HG03103 (cell line): ENCODE measurements around the gene GNAT1.

Experiments used
- ATAC-seq: cut with Tn5 transposase; IDR thresholded peaks from one replicate; pipeline ENCODE4 v1.9.1; 2021; ENCODE audit warnings: low read depth; ENCODE audit not compliant: unreplicated experiment

The GNAT1 gene

DNA sequence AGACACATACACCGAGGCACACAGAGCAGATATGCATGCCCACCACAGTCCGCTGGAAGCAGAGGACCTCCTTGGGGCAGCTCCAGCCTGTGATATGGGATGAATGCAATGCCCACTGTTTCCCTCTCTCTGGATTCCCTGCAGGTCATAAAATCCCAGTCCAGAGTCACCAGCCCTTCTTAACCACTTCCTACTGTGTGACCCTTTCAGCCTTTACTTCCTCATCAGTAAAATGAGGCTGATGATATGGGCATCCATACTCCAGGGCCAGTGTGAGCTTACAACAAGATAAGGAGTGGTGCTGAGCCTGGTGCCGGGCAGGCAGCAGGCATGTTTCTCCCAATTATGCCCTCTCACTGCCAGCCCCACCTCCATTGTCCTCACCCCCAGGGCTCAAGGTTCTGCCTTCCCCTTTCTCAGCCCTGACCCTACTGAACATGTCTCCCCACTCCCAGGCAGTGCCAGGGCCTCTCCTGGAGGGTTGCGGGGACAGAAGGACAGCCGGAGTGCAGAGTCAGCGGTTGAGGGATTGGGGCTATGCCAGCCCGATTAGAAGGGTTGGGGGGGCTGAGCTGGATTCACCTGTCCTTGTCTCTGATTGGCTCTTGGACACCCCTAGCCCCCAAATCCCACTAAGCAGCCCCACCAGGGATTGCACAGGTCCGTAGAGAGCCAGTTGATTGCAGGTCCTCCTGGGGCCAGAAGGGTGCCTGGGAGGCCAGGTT, at the start of gene GNAT1:
TSS of gene GNAT1 (plus strand) at position 675 of the 725 bp plus-strand sequence. CDS start 116 bp downstream, outside the sequence.
- ATAC-seq = no peak

- no peak for ATAC-seq
These were observed 45.0 kb upstream of the GNAT1 start for GRCh38 chr3:50146316-50146901.

GRCh38 chr3:50147016-50147415, 44.4 kb upstream of the GNAT1 start:
- no peak for ATAC-seq

DNA sequence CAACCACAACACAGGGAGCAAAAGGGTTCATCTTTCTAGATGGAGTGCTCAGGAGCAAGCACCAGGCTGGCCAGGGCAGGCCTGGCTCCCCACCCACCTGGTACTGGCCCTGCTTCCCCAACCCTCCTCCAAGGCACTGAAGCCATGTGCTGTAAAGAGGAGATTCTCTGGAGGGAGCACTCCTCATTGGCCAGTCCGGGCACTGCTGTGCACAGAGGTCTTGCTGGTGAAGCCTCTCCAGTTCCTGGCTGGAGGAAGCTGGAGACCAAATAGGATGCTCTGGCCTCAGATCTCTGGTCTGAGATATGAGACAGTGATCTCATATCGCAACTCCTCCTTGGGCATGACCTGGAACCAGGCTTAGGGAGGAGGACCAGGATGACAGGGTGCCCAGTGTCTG, 44.0 kb upstream of the GNAT1 start:
- no peak for ATAC-seq

- ATAC-seq = no peak
These were observed 43.5 kb upstream of the GNAT1 start for GRCh38 chr3:50147861-50148260.

DNA sequence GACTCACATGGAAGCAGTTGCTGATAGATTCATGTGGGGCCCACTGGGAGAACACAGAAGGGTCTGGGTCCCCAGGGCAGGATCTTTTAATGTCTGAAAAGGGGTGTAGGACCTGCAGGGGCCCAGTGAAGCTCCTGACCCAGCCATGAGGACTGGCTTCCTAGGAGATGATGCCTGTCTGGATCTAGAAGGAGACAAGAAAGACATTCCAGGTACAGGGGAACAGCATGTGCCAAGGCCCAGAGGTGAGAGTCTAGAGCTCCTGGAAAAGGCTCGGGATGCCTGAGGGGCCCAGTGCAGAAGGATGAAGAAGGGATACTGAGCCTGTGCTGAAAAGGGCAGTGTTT, 41.0 kb upstream of the GNAT1 start:
- ATAC-seq = no peak

- no peak for ATAC-seq
These were observed 40.3 kb upstream of the GNAT1 start for GRCh38 chr3:50150863-50151686.

DNA sequence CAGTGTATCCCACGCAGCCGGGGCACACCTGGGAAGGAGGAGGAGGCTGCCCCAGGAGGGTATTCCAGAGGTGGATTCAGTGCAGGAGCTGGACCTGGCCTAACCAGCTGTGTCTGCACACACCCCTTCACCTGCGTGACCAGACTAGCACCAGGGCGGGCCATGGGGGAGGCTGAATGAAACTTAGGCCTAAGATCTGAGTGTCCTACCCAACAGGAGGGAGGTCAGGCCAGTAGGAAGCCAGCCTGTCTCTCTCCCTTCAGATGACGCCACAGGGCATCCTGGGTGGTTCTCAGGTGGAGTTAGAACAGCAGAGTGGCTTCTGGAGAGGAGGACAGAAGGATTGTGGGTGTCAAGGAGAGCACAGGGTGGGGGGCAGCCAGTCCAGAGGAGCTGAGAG, 39.7 kb upstream of the GNAT1 start:
- ATAC-seq = no peak

GRCh38 chr3:50153782-50154475, 37.5 kb upstream of the GNAT1 start:
- ATAC-seq = no peak

- ATAC-seq = peak; percentile 26
These were observed 37.0 kb upstream of the GNAT1 start for GRCh38 chr3:50154476-50154839.

DNA sequence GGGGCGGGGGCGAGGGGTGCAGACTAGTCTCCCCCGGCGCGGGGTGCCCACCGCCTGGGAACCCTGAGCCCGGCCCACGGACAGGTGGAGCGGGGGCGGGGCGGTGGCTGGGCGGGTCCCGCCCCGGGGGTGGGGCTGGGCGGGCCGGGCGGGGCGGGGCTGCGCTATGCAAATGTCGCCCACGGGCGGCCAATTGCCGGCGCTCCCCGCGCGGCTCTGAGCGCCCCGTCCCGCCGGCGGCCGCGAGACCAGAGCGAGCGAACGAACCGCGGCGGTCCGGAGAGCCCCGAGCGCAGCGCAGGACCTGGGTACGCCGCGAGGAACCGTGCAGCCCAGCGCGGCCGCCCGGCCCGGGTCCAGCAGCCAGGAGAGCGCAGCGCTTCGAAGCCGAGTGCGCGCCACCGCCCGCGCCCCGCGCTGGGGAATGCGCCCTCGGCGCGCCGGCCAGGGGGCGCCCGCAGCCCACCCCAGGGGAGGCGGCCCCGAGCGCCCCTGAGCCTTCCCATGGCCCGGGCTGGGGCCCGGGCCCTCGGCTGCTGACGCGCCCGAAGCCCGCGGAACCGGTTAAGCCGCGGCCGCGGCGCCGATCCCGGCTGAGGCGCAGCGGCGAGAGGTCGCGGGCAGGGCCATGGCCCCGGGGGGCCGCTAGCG, 36.4 kb upstream of the GNAT1 start, which contains the start of gene SEMA3F:
TSS of gene SEMA3F (plus strand) at position 485 of the 651 bp plus-strand sequence. CDS start 4,299 bp downstream, outside the sequence.
- ATAC-seq = peak; percentile 67

GRCh38 chr3:50155491-50155878, 35.9 kb upstream of the GNAT1 start:
- no peak for ATAC-seq

GRCh38 chr3:50155891-50156290, 35.5 kb upstream of the GNAT1 start:
- no peak for ATAC-seq

- no peak for ATAC-seq
These were observed 34.6 kb upstream of the GNAT1 start for GRCh38 chr3:50156549-50157493.

DNA sequence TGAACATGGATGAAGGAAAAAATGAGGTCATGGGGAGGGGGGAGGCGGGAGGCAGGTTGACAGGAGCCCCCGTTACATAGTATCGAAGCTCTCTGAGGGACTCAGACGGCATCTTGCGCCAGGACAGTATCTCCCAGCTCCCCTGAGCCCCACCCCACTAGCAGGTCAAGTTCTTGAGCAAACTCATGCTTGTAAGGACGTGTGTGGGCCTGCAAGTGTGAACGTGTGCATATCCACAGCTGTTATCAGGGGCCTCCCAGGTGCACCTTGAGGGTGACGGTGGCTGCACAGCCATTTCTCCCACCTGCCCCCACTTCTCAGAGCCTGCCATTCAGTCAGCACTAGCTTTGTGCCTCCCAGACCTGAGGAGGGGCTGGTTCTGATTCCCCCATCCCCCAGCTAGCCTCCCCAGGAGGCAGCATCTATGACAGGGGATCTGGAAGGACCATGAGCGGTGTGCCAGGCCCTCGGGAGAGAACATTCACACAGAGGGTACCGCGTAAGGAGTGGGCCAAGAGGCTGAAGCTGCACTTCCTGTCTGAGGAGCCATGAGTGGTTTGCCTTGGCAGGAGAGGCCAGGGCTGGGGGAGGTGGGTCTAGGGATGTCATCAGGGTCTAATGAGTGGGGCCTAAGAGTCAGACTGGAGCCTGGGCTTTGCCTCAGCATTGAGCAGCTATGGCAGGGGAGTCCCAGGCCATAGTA, 33.4 kb upstream of the GNAT1 start:
- ATAC-seq = no peak

GRCh38 chr3:50158530-50159146, 32.8 kb upstream of the GNAT1 start:
- ATAC-seq = no peak

DNA sequence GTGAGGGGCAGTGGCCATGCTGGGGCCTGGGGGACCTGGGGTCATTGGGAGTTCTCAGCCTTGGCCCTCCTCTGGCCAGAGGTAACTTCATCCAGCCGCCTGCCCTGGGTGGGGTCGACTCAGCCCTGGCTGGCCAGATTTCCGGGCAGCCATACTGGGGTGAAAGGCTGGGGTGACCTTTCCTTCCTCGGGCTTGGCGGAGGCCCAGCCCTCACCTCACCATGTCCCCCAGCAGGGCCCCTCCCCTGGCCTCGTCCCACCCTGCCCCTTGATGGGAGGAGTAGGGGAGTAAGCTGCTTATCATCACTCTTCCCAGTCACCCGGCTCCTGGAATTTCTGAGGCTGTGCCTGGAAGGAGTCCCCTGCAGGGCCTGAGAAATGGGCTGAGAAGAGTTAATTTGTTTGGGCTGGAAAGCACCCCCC, 30.8 kb upstream of the GNAT1 start:
- no peak for ATAC-seq

DNA sequence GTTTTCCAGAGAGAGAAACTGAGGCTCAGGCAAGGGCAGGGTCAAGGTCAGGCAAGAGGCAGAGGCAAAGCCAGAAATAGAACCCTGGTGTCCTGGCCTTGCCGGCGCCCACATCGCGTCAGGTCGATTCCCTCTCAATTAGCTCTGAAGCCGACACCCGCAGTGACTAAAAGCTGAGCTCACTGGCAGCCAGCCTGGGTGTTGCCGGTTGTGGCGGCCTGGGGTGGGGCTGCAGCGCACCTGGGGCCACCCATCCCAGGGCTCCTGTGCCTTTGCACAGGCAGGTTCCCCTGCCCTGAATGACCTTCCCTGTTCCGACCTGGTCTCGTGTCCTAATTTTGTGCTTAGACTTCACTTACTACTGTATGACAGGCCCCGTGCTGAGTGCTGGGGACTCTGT, 30.1 kb upstream of the GNAT1 start:
- no peak for ATAC-seq
